Dermis lymphatic vessel endothelial cell (primary cell): ENCODE results near the gene ODAPH. TPM values are rescaled to one million over a fixed set of nuclear protein-coding genes. Genes with fewer than 3 reads are reported as not detected.

Experiments used
- total RNA-seq: library from RNA; depleted of rRNA; stranded (reverse); fragments of >200 nt; gene quantifications from 2 replicates; pipeline ENCODE4 v1.2.1, GENCODE V29; 2014

Gene ODAPH
- total RNA-seq, result under 0.01 TPM in 1 of 2 replicates, not detected in the other

GRCh38 chr4:75555294-75556164, at the start of gene ODAPH:
Gene ODAPH (plus strand): TSS chr4:75556066. CDS start chr4:75556083, 17 bp downstream.

DNA sequence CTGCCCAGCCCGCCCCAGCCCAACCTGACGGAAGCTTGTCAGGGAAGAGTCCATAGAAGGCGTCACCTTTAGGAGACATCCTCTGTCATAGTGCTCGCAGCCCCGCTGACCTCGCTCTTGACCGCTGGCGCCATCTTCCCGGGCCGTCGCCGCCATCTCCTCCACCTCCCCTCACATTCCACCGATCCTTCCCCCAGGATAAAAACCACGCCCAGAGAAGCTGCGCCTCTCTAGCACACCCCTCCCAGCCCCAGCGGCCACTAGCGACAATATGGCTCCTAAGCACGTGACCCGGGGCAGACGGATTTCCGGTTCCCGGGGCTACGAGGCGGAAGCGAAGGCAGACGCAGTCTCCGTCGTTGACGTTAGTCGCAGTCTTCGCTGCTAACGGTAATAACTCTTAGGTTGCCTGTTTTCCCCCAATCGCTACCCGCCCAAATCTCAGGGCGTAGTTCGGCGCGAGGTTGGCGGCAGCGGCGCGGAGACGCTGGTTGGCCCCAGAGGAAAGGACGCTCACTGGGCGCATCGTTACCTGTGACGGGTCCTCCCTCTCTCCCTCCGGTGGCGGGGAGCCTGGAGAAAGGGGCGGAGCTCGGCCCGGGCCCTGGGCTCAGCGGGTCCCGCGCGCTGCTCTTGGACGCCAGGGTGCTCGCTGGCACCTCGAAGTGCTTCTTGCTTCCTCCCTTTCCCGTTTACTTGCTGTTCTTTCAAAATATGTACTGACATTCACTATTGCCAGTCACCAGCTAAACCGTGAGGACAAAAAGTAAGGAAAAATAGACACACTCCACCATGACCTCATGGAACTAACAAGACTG, 41.5 kb upstream of the ODAPH start, which contains the start of the genes RCHY1 and THAP6:
RCHY1 (minus strand) TSS at position 273 of the 818 bp plus-strand sequence; CDS start at position 156, 117 bp downstream.
THAP6 (plus strand) TSS at position 343 of the 818 bp plus-strand sequence. CDS start 980 bp downstream, outside the sequence.

Other genes starting within 250 kb of the ODAPH start
- gene RCHY1, start 41.7 kb upstream of the ODAPH start, total RNA-seq, result 42.9 and 55.3 TPM in 2 replicates
- 5.4 and 6.2 TPM in 2 replicates for gene THAP6, start 41.6 kb upstream of the ODAPH start, total RNA-seq
- 0.09 and 0.11 TPM in 2 replicates for gene CDKL2, start 74.5 kb downstream of the ODAPH start, total RNA-seq
- 195 and 210 TPM in 2 replicates for gene G3BP2, start 117.3 kb downstream of the ODAPH start, total RNA-seq
- 86.1 and 93.3 TPM in 2 replicates for gene USO1, start 168.5 kb downstream of the ODAPH start, total RNA-seq